DMS53 treated with DMSO at 0.1 percent for 48 hours (cell line): Measurements from ENCODE around the gene JAK1.

ENCODE experiments used
- DNase-seq: peaks from one replicate; lab custom pipeline; 2025; ENCODE audit not compliant: unreplicated experiment; lab: John Stamatoyannopoulos, UW

Gene JAK1

GRCh38 chr1:64980745-64981600 lies 14.6 kb upstream of the JAK1 start:
- peak; percentile 81 for DNase-seq

GRCh38 chr1:64979358-64979757 lies 13.0 kb upstream of the JAK1 start:
- DNase-seq, result no peak

- no peak for DNase-seq
Measured at GRCh38 chr1:64976361-64976760, 10.0 kb upstream of the JAK1 start.

- DNase-seq, result no peak
Measured at GRCh38 chr1:64975740-64976139, 9.4 kb upstream of the JAK1 start.

GRCh38 chr1:64975127-64975526 lies 8.8 kb upstream of the JAK1 start:
- no peak for DNase-seq

GRCh38 chr1:64974288-64974825 lies 8.0 kb upstream of the JAK1 start:
- DNase-seq, result no peak

- no peak for DNase-seq
Measured at GRCh38 chr1:64973061-64973647, 6.8 kb upstream of the JAK1 start.

GRCh38 chr1:64969305-64970046 lies 3.1 kb upstream of the JAK1 start:
- no peak for DNase-seq

- no peak for DNase-seq
Measured at GRCh38 chr1:64967381-64967780, 1.0 kb upstream of the JAK1 start.

GRCh38 chr1:64965366-64966157 lies 787 bp downstream of the JAK1 start:
- peak; percentile 44 for DNase-seq

GRCh38 chr1:64963466-64963865 lies 2.9 kb downstream of the JAK1 start:
- no peak for DNase-seq

- DNase-seq, result no peak
Measured at GRCh38 chr1:64962441-64962840, 3.9 kb downstream of the JAK1 start.

- DNase-seq, result no peak
Measured at GRCh38 chr1:64961923-64962322, 4.4 kb downstream of the JAK1 start.

GRCh38 chr1:64960731-64961130 lies 5.6 kb downstream of the JAK1 start:
- no peak for DNase-seq

GRCh38 chr1:64959986-64960385 lies 6.4 kb downstream of the JAK1 start:
- no peak for DNase-seq

GRCh38 chr1:64956733-64957441 lies 9.5 kb downstream of the JAK1 start:
- DNase-seq, result no peak

GRCh38 chr1:64956010-64956640 lies 10.2 kb downstream of the JAK1 start:
- no peak for DNase-seq

GRCh38 chr1:64955097-64956009 lies 11.0 kb downstream of the JAK1 start:
- no peak for DNase-seq

GRCh38 chr1:64953241-64953640 lies 13.1 kb downstream of the JAK1 start:
- DNase-seq, result no peak
